Right lobe of liver (tissue), 6 donors: ENCODE results near the gene PDE9A. TPM values are rescaled to one million over a fixed set of nuclear protein-coding genes. Genes with fewer than 3 reads are reported as not detected.
"Not testable (repeated sequence)": the region's sequence is repeated elsewhere in the genome, so short reads cannot be mapped to it uniquely, and the experiment has no call there.

Source experiments
- ATAC-seq, 4 donors: fragments of 200-7000 bp; cut with Tn5 transposase; one replicate each; pipeline ENCODE4 v1.9.1; 2020; ENCODE audit warnings: mild to moderate bottlenecking in 4 of 4, moderate library complexity in 4 of 4
- DNase-seq, 3 donors: peaks; one replicate each; pipeline ENCODE4 v3.0.0-alpha.2; 2020
- H3K27ac ChIP-seq, 3 donors: fragments of 200-600 bp; one replicate each; pipeline ENCODE4 v1.8.0; 2022
- H3K27me3 ChIP-seq, 2 donors: fragments of 200-600 bp; one replicate each; pipeline ENCODE4 v1.8.0; 2022
- H3K36me3 ChIP-seq, 4 donors: fragments of 200-600 bp; sonication (generic) in 1 of 4; one replicate each; pipeline versions ENCODE4 v1.5.1 to v1.8.0; 2017 to 2022; ENCODE audit warnings: control low read depth in 1 of 4
- H3K4me1 ChIP-seq, 4 donors: fragments of 200-600 bp; sonication (generic) in 1 of 4; one replicate each; pipeline versions ENCODE4 v1.5.1 to v1.8.0; 2017 to 2022; ENCODE audit warnings: control low read depth in 1 of 4
- H3K4me3 ChIP-seq, 3 donors: fragments of 200-600 bp; one replicate each; pipeline ENCODE4 v1.8.0; 2022
- H3K9me3 ChIP-seq, 4 donors: fragments of 200-600 bp; sonication (generic) in 1 of 4; one replicate each; pipeline versions ENCODE4 v1.5.1 to v1.8.0; 2017 to 2022; ENCODE audit warnings: control low read depth in 1 of 4
- CTCF ChIP-seq, 4 donors: fragments of 200-600 bp in 3 of 4; fragments of 450-650 bp in 1 of 4; IDR thresholded peaks; one replicate each; pipeline versions ENCODE4 v1.5.1 to v1.8.0; 2016 to 2022; ENCODE audit warnings: antibody characterized with exemption in 4 of 4, mild to moderate bottlenecking in 2 of 4
- POLR2A ChIP-seq: fragments of 450-650 bp; IDR thresholded peaks from one replicate; pipeline ENCODE4 v1.6.1; 2017; ENCODE audit warnings: antibody characterized with exemption, mild to moderate bottlenecking
- WGBS: methylation state at CpG from one replicate; pipeline ENCODE4 v1.1.6; 2018; ENCODE audit warnings: low coverage, low lambda C conversion rate; ENCODE audit not compliant: insufficient coverage; ENCODE audit errors: missing lambda C conversion rate; 5-methylcytosine and 5-hydroxymethylcytosine counted together
- intact Hi-C, 2 donors: fragments of 100-400 bp; cut with DNase I; formaldehyde crosslinking; loops; one replicate each; pipeline versions ENCODE4 v1.11.2 to v1.14.1; 2022
- total RNA-seq, 6 experiments: library from RNA; depleted of rRNA in 2 of 6; stranded (reverse); fragments of >200 nt in 2 of 6; fragmentation: NEBNext Ultra II Directional in 3 of 6; extraction: Animal tissue kit (Norgen Biotek cat#: 25700) in 3 of 6; gene quantifications; one replicate each; pipeline versions ENCODE4 v1.1.0 to v1.2.4, GENCODE V29; 2016 to 2023
- donor health status: DM: no; HTN: yes; CAD: no.
- donor health status: DM: no; HTN: no; CAD: no.
- donor health status: DM: no; HTN: no; CAD: no.
- donor health status: DM: no; HTN: yes; CAD: no.
- donor health status: DM: no; HTN: yes; CAD: no.

The PDE9A gene
- total RNA-seq, 6 experiments from 2014 or later, result 1.1 to 5.9 (median 3.3) TPM

GRCh38 chr21:42711667-42712066 is 58.2 kb downstream of the PDE9A start:
- TF ChIP-seq POLR2A (peak; percentile 17), CTCF (IDR thresholded peaks at IDR 0.05) (no peak)
- intact Hi-C loops, result no loop called here
- no peaks in the 10 kb centered on the region for H3K36me3 ChIP-seq
- H3K27ac ChIP-seq, result peak overlapping the region in 2 of 3 donors; percentile 45 to 58
- 30% methylated on average over 4 of the region's 4 CpGs for WGBS
- H3K27me3 ChIP-seq, result no peaks in the 10 kb centered on the region
- ATAC-seq (peak; percentile 90 to 98 (median 96)), DNase-seq (no peak)
- H3K4me1 ChIP-seq, result peaks cover 0 to 22% (median 3%) of the 10 kb centered on the region in 4 donors
- no peaks in the 10 kb centered on the region for H3K9me3 ChIP-seq
- no peak overlapping the region for H3K4me3 ChIP-seq

GRCh38 chr21:42715427-42715826 is 62.0 kb downstream of the PDE9A start:
- H3K4me3 ChIP-seq, H3K27me3 ChIP-seq, H3K27ac ChIP-seq, intact Hi-C loops, H3K9me3 ChIP-seq, H3K36me3 ChIP-seq: not testable (repeated sequence)
- DNase-seq, result peak in 2 of 3 donors; percentile 55 to 67
- H3K4me1 ChIP-seq, result peaks cover 0 to 32% (median 9%) of the 10 kb centered on the region in 4 donors
- peak; percentile 43 to 60 (median 50) for ATAC-seq
- 18% methylated on average over 7 of the region's 7 CpGs for WGBS

- Histone ChIP-seq H3K27ac (no peak overlapping the region), H3K36me3 (no peaks in the 10 kb centered on the region), H3K9me3 (no peaks in the 10 kb centered on the region), H3K4me1 (peaks cover 0 to 34% (median 12%) of the 10 kb centered on the region in 4 donors), H3K4me3 (no peak overlapping the region), H3K27me3 (no peaks in the 10 kb centered on the region)
- ATAC-seq, result no peak
- WGBS, result 81% methylated on average over 3 of the region's 3 CpGs
- intact Hi-C loops, result no loop called here
- TF ChIP-seq CTCF (IDR thresholded peaks at IDR 0.05) (no peak), POLR2A (no peak)
- no peak for DNase-seq
These were observed 62.7 kb downstream of the PDE9A start for GRCh38 chr21:42716074-42716473.

- ATAC-seq, H3K36me3 ChIP-seq, H3K4me3 ChIP-seq, DNase-seq, intact Hi-C loops, H3K27me3 ChIP-seq, H3K9me3 ChIP-seq: not testable (repeated sequence)
- peaks cover 0 to 25% (median 11%) of the 10 kb centered on the region in 4 donors for H3K4me1 ChIP-seq
- H3K27ac ChIP-seq, result peak overlapping the region in 2 of 3 donors; percentile 43 to 53
- 82% methylated on average over 4 of the region's 12 CpGs for WGBS
These were observed 67.1 kb downstream of the PDE9A start for GRCh38 chr21:42720484-42720883.

GRCh38 chr21:42721341-42721824 is 68.0 kb downstream of the PDE9A start:
- intact Hi-C loops, result no loop called here
- Histone ChIP-seq H3K4me3 (no peak overlapping the region), H3K9me3 (no peaks in the 10 kb centered on the region), H3K36me3 (no peaks in the 10 kb centered on the region), H3K27me3 (no peaks in the 10 kb centered on the region), H3K27ac (peak overlapping the region in 1 of 3 donors; percentile 41), H3K4me1 (peaks cover 0 to 25% (median 9%) of the 10 kb centered on the region in 4 donors)
- WGBS, result 4% methylated on average over 6 of the region's 6 CpGs
- TF ChIP-seq POLR2A, result no peak
- no peak for TF ChIP-seq CTCF (IDR thresholded peaks at IDR 0.05)
- DNase-seq (peak in 1 of 3 donors; percentile 74), ATAC-seq (peak; percentile 75 to 86 (median 80))
